ENCODE measurements around the gene ACAP2.
"Not testable (repeated sequence)": the region's sequence is repeated elsewhere in the genome, so short reads cannot be mapped to it uniquely, and the experiment has no call there.

ACAP2 gene

GRCh38 chr3:195388380-195388779 lies 54.4 kb downstream of the ACAP2 start:
- no peak for DNase-seq (ENCODE audit: low read depth in 2 of 2)

- no peak for DNase-seq (ENCODE audit: low read depth in 2 of 2)
Observed at GRCh38 chr3:195386739-195387138, 56.1 kb downstream of the ACAP2 start.

- DNase-seq (ENCODE audit: low read depth in 2 of 2): no peak
Observed at GRCh38 chr3:195385526-195385925, 57.3 kb downstream of the ACAP2 start.

GRCh38 chr3:195384952-195385351 lies 57.9 kb downstream of the ACAP2 start:
- DNase-seq (ENCODE audit: low read depth in 2 of 2): no peak

- no peak for DNase-seq (ENCODE audit: low read depth in 2 of 2)
Observed at GRCh38 chr3:195372220-195372619, 70.6 kb downstream of the ACAP2 start.

GRCh38 chr3:195366200-195366925 lies 76.5 kb downstream of the ACAP2 start:
- no peak for DNase-seq (ENCODE audit: low read depth in 2 of 2)

- DNase-seq (ENCODE audit: low read depth in 2 of 2): no peak
Observed at GRCh38 chr3:195365371-195365770, 77.4 kb downstream of the ACAP2 start.

GRCh38 chr3:195357797-195358196 lies 85.0 kb downstream of the ACAP2 start:
- DNase-seq (ENCODE audit: low read depth in 2 of 2): not testable (repeated sequence)

GRCh38 chr3:195356151-195357086 lies 86.4 kb downstream of the ACAP2 start:
- DNase-seq (ENCODE audit: low read depth in 2 of 2): no peak

- DNase-seq (ENCODE audit: low read depth in 2 of 2): not testable (repeated sequence)
Observed at GRCh38 chr3:195354009-195354408, 88.8 kb downstream of the ACAP2 start.

- DNase-seq (ENCODE audit: low read depth in 2 of 2): no peak
Observed at GRCh38 chr3:195352895-195353488, 89.8 kb downstream of the ACAP2 start.

GRCh38 chr3:195348426-195349115 lies 94.2 kb downstream of the ACAP2 start:
- DNase-seq (ENCODE audit: low read depth in 2 of 2): no peak

- no peak for DNase-seq (ENCODE audit: low read depth in 2 of 2)
Observed at GRCh38 chr3:195337747-195338146, 105.1 kb downstream of the ACAP2 start.

- no peak for DNase-seq (ENCODE audit: low read depth in 2 of 2)
Observed at GRCh38 chr3:195334967-195335366, 107.9 kb downstream of the ACAP2 start.

GRCh38 chr3:195319060-195319459 lies 123.8 kb downstream of the ACAP2 start:
- DNase-seq (ENCODE audit: low read depth in 2 of 2): no peak

GRCh38 chr3:195312714-195313113 lies 130.1 kb downstream of the ACAP2 start:
- no peak for DNase-seq (ENCODE audit: low read depth in 2 of 2)

- no peak for DNase-seq (ENCODE audit: low read depth in 2 of 2)
Observed at GRCh38 chr3:195307711-195308110, 135.1 kb downstream of the ACAP2 start.

- no peak for DNase-seq (ENCODE audit: low read depth in 2 of 2)
Observed at GRCh38 chr3:195306369-195306768, 136.5 kb downstream of the ACAP2 start.

GRCh38 chr3:195302431-195302830 lies 140.4 kb downstream of the ACAP2 start:
- no peak for DNase-seq (ENCODE audit: low read depth in 2 of 2)

- DNase-seq (ENCODE audit: low read depth in 2 of 2): no peak
Observed at GRCh38 chr3:195297446-195297845, 145.4 kb downstream of the ACAP2 start.

- DNase-seq (ENCODE audit: low read depth in 2 of 2): no peak
Observed at GRCh38 chr3:195296662-195297061, 146.2 kb downstream of the ACAP2 start.

- DNase-seq (ENCODE audit: low read depth in 2 of 2): no peak
Observed at GRCh38 chr3:195291121-195291520, 151.7 kb downstream of the ACAP2 start.
